Measurements from ENCODE around the gene HSH2D.
A peak's percentile ranks its signal among the peaks of the same experiment; 100 is the strongest.
"Not testable (repeated sequence)": the region's sequence is repeated elsewhere in the genome, so short reads cannot be mapped to it uniquely, and the experiment has no call there.

HSH2D gene, protein sequence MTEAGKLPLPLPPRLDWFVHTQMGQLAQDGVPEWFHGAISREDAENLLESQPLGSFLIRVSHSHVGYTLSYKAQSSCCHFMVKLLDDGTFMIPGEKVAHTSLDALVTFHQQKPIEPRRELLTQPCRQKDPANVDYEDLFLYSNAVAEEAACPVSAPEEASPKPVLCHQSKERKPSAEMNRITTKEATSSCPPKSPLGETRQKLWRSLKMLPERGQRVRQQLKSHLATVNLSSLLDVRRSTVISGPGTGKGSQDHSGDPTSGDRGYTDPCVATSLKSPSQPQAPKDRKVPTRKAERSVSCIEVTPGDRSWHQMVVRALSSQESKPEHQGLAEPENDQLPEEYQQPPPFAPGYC

DNA sequence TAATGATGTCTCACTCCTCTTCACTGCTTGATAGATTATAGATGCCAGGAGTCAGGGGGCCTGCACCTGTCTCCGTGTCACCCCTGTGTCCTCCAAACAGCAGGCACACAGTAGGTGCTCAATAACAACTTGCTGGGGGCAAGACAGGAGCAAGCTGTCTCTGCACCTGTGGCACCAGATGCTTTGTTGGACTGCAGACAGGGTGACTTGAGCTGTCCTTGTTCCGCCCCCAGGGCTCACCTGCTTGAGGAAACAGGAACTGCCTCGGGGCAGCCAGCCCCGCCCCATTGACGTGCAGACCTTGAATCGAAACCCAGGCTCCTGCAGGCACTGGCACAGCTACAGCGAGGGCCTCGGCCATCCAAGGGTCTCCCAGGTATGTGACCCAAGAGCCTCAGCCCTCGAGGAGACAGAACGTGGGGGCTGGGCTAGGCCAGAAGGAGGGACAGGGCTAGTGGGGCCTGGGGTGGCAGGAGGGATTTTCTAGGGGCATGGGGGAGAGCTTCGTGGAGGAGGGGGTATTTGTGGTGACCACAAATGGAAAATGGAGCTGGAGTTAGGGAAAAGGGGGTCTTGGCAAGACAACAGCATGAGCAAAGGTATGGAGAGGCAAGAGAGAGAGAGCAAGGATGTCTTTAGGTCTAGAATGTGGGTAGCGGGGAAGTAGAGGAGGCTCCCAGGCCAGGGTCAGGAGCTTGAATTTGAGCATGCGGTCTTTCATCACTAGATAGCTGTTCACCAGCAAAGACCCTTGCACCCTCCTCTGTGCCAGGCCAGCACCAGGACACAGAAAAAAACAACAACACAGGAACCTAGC, at the start of gene HSH2D:
Gene HSH2D (plus strand): TSS at position 287 of the 817 bp plus-strand sequence. CDS start 5,066 bp downstream, outside the sequence.
- DNase-seq = no peak

DNA sequence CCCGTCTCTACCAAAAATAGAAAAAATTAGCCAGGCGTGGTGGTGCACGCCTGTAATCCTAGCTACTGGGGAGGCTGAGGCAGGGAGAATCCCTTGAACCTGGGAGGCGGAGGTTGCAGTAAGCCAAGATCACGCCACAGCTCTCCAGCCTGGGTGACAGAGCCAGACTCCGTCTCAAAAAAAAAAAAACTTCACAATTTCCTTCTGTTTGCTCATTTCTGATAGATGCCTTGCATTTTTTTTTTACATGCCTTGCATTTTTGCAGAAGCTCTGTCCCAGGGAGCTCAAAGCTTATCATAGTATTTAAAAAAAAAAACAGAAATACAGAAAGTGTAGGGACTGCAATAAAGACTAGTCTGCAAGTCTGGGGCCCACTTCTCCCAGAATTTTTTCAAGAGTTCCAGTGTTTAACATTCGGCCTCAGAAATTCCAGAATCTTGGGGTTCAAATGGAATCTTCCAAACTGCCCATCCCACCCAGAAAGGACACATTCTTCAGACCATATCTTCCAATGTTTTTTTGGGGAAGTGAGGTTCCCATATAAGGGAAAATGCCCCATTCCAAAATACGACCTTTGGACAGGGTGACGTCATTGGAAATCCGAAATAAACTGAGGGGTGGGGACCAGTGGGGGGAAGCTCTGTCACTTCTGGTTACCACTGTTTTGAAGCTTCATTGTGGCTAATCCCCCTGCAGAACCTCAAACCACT, 49.0 kb upstream of the HSH2D start:
- no peak for DNase-seq

DNA sequence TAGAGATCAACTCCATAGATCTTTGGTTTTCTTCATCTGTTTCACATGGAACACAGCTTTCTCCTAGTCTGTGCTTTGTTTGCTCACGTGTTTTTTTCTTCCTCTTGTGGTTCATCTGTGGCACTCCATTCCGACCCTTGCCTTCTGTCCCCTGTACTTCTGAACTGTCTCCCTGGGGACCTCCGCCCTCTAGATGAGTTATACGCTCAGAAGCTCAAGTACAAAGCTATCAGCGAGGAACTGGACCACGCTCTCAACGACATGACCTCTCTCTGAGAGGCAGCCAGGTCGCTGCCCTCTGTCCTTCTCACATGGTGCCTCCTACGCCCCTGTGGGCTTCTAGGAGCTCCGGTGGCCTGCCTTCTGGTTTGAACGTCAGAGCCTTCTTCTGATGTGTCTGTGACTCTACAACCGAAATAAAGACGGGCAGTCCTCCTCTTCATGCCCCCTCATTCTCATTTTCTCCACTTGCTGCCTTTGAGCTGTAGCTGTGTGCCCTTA, 48.4 kb upstream of the HSH2D start:
- no peak for DNase-seq

DNA sequence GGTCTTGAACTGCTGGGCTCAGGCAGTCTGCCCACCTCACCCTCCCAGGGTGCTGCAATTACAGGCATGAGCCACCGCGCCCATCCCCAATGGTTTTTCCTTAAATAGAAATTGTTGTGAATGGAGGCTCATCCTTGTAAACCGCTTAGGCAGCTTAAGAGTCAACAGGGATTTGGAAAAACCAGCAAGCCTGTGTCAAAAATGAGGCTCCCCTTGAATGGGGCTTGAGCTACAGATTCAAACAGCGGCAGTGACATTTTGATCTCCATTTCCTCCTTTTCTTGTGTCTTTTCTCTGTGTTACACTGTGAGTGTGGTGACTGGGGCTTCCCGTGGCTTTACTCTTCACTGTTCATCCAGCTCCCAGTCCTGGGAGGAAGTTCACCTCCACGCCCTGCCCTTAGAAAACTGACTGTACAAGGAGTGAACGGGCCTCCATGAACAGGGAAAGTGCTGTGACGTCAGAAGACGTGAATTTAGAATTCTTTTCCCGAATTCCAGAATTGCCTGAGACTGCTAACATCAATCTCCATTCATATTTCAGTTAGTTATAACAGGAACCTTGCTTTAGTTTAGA, 47.1 kb upstream of the HSH2D start:
- DNase-seq = no peak

DNA sequence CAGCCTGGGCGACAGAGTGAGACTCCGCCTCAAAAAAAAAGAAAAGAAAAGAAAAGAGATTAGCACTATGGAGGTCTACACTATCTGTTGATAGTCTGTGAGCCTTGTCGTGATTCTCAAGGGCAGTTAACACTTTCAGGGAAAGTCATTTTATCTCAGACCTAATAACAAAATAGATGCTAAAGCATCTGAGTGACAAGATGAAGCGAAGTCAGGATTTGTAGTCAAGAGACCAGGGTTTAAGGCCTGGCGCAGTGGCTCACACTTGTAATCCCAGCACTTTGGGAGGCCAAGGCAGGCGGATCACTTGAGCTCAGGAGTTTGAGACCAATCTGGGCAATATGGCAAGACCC, 45.1 kb upstream of the HSH2D start:
- no peak for DNase-seq

DNA sequence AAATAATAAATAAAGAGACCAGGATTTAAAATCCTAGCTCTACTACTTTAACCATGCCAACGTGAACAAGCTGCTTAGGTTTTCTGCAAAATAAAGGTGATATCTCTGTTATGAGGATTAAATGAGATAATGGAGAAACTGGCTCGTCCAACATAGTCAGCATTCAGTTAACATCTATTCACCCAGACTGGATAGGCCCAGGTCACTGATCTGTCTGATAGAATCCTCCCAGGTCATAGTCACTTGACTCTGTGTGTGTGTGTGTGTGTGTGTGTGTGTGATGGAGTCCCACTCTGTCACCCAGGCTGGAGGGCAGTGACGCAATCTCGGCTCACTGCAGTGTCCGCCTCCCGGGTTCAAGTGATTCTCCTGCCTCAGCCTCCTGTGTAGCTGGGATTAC, 44.7 kb upstream of the HSH2D start:
- no peak for DNase-seq

DNA sequence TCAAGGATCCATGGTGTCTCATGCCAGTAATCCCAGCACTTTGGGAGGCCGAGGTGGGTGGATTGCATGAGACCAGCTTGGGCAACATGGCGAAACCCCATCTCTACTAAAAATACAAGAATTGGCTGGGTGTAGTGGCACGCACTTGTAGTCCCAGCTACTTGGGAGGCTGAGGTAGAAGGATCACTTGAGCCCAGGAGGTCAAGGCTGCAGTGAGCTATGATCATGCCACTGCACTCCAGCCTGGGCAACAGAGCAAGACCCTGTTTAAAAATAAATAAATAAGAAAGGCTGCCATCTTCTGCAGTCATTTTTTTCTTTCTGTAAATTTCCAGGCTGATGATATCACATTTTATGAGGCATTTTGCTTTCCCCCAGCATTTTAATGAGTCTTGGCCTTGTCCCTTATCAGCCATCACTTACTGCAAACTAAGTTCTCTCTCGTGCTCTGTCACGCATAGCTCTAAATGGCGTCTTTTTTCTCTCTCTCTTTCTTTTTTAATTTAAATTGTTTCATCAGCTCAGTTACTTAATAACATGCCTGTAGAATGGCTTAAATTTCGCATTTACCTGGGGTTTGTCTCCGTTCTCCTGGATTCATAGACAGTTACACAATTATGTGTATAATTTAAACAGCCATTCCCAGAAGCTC, 44.0 kb upstream of the HSH2D start:
- not testable (repeated sequence) for DNase-seq

DNA sequence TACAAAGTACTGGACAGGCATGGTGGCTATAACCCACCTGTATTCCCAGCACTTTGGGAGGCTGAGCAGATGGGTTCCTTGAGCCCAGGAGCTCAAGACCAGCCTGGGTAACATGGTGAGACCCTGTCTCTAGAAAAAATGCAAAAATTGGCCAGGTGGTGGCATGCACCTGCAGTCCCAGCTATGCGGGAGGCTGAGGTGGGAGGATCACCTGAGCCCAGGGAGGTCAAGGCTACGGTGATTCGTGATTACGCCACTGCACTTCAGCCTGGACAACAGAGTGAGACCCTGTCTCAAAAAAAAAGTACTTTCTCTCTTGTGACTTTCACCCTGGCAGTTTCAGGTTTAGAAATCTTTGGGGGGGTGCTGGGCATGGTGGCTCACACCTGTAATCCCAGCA, 43.0 kb upstream of the HSH2D start:
- DNase-seq = no peak

DNA sequence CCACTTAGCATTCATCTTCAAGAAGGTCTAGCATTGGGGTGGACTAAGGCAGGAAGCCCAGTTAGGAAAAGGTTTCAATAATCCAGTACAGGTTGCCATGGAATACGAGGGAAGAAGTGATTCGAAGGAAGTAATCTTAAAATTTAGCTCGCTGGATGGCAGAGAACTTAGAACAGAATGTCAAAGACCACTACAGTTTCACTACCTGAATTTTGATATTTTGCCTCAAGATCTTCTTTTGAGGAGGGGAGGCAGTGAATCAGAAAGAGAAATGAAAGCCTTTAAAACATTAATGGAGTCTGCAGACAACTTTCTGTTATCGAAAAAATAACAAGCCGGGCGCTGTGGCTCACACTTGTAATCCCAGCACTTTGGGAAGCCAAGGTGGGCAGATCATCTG, 38.8 kb upstream of the HSH2D start:
- DNase-seq = no peak

DNA sequence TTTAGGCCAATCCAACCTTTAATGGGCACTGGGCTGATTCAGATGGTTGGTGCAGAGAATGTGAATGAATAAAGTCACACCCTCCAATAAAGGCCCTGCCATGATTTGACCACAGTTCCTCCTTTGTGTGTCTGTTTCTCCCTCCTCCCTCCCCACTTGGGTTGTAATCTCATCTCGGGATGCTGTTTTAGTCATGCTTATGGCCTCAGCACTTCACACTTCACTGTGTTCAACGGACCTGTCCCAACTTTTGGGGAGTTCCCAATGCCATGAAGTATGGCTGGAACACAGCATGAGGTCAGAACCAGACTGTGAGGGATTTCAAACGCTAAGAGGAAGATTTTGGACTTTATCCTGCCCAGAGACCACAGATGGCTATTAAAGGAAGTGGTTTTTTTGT, 37.4 kb upstream of the HSH2D start:
- DNase-seq = peak; percentile 55

DNA sequence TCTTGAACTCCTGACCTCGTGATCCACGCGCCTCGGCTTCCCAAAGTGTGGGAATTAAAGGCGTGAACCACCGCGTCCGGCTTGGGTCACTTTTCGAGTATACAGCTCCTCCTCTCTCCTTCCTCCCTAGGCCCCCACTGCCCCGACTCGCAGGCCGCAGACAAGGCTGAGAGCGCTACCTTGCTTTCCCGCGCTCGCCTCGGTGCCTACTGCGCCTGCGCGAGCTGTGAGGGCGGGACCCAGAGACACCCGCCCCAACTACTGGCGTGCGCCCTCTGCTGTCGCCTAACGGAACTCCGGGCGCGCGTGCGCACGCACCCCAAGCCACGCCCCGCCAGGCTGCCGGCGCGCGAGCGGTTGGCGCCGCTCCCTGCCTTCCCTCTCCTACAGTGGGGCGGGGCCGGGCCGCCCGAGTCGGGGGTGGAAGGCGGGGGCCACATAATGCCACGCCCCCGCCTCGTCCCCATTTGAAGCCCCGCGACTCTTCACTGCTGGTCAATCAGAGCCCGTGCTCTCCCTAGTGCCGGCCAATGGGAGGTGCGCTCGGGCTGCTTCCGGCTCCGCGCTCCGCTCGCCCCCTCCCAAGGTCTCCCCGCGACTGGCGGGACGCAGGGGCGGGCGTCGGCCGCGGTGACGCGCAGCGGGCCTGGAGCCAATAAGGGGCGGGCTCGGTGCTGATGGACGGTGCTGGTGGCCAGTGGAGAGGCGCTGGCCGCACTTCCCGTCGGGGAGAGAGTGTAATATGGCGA, 32.2 kb upstream of the HSH2D start, which contains the start of gene RAB8A:
Gene RAB8A (plus strand): TSS at position 730 of the 749 bp plus-strand sequence. CDS start 13 bp downstream, at position 743.
- peak; percentile 99 for DNase-seq

DNA sequence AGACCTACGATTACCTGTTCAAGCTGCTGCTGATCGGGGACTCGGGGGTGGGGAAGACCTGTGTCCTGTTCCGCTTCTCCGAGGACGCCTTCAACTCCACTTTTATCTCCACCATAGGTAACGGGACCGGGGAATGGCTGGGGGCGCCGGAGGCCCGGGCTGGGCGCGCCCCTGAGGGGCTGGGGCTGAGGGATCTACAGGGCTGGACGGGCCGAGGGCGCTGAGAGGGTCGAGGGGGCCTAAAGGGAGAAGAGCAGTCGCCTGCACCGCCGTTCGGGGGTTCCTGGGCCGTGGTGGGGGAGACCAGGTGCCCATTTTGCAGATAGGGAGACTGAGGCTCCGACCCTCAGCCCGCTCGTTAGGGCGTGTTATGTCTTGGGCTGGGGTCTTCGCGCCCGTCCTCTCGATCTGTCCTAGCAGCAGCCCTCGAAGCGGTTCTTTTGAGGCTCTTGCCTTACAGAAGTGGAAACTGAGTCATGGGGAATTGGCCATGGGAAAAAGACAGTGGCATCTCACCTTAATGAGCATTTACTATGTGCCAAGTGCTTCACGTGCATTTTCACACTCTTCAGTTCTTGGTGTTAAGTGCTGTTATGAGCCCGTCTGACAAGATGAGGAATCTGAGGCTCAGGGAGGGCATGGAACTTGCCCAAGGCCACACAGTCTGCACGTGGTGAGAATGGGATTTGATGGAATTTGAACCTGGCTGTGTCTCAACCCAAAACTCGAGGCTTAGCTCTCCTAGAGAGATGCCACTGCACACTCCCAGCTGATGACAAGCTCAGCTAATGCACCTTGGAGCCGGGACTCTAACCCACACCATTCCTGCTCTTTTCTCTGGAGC, 31.4 kb upstream of the HSH2D start:
- DNase-seq = no peak

DNA sequence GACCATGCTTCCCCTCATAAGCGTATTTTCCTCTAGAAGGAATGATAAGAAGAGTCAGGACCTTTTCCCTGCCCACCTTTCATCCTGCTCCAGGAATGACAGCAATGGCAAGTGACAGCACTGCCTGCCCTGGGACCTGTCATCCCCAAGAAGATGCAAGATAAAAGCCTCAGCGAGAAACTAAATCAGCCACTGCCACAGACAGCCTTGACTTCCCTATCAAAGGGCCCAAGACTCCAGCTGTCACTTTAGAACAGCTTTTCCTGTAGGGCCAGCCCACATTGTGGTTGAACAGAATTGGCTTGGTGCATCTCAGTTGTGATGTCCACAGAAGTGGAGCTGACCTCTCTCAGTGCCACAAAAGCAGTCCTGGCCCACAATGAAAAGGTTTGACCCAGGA, 30.7 kb upstream of the HSH2D start:
- no peak for DNase-seq

DNA sequence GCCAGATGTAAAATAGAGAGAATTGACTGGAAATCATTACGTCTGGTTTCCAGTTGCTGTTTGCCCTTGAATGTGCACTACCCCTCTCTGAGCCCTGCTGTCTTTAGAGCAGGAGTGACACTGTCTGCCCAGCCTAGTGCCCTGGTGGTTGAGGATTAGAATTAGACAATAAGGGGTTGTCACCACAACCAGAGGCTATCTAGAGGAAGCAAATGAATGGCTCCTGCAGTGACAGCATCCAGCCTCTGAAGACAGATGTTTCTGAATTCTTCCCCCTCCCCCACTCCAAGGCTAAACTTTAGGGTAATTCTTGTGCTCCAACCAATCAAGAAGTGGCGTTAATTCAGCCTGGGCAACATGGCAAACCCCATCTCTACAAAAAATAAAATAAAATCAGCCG, 29.8 kb upstream of the HSH2D start:
- DNase-seq = no peak

DNA sequence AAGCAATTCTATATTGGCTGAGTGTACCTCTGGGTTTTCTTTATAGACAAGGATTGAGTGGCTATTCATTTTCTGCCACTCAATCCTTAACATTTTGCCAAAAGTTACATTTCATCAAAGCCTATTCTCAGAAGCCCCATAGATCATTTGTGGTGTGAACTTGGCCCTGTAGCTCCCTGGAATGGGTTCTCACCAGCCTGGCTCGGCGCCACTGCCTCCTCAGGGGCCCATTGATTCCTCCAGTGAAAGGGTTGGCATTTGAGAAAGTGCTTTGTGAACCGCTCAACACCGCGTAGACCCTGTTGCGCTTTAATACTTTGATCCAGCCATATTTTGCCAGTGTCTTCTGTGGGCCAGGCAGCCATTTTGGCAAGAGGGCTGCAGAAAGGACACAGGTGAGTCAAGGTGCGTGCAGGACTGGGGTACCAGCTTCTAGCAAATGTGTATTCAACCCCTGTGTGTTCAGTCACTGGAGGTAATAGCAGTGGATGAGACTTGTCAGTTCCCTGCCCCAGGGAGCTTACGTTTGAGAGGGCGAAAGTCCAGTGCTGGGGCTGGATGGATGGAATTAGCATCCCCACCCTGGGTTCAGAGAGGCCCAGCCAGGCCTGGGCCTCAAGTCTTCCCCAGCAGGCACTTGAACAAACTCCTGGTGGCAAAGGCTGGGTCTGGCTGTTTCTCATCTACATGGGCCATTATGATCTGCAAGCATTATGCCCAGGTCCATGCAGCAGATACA, 28.0 kb upstream of the HSH2D start:
- no peak for DNase-seq

DNA sequence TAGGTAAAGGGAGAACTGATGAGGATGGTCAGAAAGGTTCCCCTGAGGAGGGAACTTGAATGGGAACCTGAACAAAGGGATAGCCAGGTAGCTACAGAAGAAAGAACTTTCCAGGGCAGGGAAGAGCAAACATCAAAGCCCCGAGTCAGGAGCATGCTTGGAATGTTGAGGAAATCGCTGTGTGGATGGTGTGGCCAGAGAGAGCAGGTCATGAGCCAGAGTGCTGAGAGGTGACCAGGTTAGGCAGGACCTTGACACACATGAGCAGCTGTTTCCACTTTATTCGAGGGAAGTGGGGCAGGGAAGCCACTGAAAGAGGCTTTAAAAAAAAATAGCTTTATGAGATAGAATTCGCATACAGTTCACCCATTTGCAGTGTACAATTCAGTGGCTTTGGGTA, 27.4 kb upstream of the HSH2D start:
- no peak for DNase-seq

DNA sequence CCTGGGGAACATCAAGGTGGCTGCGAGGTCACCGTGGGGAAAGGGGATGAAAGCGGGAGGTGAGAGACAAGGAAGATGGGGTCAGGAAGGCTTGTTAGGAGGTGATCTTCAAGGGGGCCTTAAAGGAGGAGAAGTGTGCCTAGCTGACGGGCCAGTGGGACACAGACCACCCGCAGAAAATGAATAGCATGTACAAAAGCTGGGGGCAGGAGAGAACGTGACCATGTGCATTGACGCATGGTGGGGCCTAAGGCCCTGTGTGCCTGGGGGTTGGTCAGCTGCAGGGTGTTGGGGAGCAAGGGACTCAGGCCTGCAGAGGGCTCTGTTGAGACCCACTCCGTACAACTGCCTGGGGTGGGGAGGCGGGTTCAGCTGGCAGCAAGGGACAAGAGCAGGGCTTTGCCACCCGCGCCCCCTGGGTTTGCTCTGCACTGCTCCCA, 25.9 kb upstream of the HSH2D start:
- no peak for DNase-seq

DNA sequence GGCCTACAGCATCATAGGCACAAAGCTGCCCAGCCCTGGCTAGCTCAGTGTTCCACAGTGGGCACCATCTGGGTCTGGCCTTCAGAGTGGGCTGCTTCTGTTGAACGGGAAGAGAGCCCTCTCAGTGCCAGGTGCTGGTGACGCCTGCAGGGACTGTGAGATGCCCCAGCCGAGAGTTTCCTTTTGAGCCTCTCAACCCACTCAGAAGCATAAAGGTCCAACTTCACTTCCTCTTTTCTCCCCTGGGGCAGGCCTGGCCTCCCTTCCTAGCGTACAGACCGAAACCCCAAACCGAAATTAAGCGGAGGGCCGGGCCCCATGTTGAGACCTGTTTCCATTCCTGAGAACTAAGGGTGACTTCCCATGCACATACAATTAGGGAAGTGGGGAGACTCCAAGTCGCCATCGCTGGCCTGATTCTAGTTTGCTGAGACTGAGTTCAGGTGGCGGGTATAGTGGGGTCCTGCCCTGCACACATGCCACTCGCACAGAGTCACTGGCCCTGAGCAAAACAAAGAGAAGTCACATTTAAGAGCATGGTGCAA, 24.9 kb upstream of the HSH2D start:
- no peak for DNase-seq

DNA sequence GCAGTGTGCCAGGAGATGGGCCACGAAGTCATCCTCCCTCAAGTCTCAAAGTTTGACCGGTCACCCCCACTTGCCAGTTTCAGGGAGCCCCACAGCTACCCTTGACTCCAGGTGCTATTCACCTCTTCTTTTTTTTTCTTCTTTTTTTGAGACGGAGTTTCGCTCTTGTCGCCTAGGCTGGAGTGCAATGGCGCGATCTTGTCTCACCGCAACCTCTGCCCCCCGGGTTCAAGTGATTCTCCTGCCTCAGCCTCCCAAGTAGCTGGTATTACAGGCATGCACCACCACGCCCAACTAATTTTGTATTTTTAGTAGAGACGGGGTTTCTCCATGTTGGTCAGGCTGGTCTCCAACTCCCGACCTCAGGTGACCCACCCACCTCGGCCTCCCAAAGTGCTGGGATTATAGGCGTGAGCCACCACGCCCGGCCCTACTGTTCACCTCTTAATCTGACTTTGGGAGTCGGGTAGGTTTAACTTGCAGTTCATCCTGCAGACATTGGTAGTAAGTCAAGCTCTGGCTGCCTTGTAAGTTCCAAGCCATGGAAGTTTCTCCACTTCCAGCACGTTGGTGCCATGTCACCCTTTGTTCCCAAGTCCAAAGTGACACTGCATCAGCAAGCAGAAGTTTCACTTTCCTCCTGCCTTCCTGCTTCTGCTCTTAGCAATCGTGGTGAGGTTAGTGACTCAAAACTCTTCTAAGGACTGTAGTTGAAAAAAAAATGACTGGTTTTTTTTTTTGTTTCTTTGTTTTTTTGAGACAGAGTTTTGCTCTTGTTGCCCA, 24.2 kb upstream of the HSH2D start:
- DNase-seq = not testable (repeated sequence)
